ENCODE results near the gene IPO11.
"Not testable (repeated sequence)": the region's sequence is repeated elsewhere in the genome, so short reads cannot be mapped to it uniquely, and the experiment has no call there.

Gene IPO11

DNA sequence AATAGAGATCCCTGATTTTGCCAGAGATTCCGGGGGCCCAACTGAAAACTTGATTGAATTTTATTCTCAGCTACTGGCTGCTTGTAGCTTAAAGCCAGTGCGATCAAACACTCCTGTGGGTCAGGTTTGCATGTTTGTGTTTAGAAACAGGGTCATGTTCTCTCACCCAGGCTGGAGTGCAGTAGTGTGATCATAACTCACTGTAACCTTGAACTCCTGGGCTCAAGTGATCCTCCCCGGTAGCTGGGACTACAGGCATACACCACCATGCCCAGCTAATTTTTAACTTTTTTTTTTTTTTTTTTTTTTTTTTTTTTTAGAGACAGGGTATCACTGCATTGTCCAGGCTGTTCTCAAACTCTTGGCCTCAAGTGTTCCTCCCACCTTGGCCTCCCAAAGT lies 232.7 kb downstream of the IPO11 start:
- DNase-seq (ENCODE audit: low spot score), result no peak

DNA sequence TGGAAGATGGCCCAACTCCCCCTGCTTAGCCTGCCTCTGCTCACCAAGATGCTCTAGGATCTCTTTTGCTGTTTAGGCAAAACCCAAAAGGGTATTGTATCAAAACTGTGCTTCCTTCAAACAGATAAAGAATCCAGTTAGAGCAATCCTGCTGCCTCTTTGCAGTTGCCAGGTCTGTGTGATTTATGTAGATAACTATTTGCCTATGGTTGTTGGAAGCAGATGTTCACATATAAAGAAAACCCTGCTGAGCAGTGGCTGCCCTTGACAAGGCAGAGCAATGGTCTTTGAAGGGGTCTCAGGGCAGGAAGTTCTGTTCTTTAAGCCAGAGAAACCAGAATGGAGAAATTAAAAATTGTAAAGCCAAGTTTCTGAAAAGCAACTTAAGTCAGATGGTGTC lies 234.7 kb downstream of the IPO11 start:
- no peak for DNase-seq (ENCODE audit: low spot score)

GRCh38 chr5:62649025-62649424 lies 236.5 kb downstream of the IPO11 start:
- no peak for DNase-seq (ENCODE audit: low spot score)

DNA sequence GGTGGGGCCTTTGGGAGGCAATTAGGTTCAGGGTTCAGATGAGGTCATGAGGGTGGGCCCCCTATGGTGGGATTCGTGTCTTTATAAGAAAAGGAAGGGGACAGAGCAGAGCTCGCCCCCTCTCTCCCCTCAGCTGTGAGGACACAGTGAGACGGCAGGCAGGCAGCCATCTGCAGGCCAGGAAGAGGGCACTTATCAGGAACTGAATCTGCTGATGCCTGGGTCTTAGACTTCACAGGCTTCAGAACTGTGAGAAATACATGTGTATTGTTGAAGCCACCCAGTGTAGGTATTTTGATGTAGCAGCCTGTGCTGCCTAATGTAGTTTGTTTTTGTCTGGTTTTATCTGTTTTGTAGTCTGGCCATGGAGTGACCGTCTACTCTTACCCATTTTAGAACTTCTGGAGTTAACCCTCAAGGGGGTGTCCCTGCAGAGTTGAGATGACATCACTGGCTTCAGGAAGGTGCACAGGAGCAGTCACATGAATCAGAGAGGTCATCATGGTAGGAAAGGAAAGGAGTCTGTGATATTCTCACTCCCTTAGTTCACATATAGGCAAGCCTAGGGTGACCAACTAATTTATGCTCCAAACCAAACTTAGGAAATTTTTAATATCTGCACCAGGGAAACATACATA lies 237.0 kb downstream of the IPO11 start:
- DNase-seq (ENCODE audit: low spot score), result no peak

- no peak for DNase-seq (ENCODE audit: low spot score)
Measured at GRCh38 chr5:62650197-62650596, 237.6 kb downstream of the IPO11 start.

- DNase-seq (ENCODE audit: low spot score), result no peak
Measured at GRCh38 chr5:62652225-62652624, 239.7 kb downstream of the IPO11 start.

DNA sequence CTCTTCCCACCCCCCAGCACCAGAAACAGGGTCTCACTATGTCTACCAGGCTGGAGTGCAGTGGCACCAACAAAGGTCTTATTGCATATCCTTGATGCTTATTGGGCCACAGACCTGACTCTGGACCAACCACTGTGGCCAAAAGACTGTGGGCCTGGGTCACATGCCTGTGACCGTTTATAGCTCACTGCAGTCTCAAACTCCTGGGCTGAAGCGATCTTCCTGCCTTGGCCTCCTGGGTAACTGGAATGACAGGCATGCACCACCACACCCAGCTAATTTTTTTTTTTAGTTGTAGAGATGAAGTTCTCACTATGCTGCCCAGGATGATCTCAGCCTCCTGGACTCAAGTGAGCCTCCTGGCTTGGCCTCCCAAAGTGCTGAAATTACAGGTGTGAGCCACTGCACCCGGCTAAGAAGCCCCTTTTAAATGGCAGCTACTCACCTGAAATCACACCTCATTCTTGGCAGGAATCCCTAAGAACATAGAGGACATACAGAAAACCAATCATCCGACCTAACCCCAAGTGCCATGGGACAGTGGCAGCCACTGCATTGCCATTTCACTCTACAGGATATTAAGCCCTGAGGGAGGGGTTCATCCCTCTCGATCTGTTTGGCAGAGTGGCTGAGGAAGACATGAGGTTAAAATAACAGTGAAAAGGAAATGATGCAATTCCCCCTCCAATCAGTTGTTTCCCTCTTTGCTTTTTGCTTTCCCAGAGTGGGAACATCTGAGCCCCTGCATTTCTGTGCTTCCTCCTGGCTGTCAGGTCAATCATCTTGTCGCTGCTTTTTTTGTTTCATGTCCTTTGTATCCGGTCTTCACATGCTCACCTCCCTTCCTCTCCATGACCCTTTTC lies 240.7 kb downstream of the IPO11 start:
- DNase-seq (ENCODE audit: low spot score), result no peak

DNA sequence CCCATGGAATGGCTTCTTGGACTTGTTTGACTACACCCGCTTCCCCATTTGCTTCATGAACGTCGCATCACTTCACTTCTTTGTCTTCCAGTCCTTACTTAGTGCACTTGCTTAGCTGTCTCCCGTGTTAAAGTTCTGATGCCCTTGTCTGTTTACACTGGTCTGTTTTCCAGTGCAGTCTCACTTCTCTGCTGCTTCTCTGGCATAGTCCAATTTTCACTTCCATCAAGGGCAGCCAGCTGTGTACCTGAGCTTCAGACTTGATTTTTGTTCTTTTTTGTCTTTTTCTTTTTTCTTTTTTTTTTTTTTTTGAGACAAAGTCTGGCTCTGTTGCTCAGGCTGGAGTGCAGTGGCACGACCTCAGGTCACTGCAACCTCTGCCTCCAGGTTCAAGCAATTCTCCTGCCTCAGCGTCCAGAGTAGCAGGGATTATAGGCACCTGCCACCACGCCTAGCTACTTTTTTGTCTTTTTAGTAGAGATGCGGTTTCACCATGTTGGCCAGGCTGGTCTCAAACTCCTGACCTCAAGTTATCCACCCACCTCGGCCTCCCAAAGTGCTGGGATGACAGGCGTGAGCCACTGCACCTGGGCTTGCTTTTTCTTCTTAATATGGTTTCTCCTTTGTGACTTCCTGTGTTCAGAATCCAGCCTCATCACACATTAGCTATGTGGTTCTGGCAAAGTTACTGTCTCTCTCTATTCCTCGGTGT lies 241.5 kb downstream of the IPO11 start:
- no peak for DNase-seq (ENCODE audit: low spot score)

GRCh38 chr5:62657772-62658171 lies 245.2 kb downstream of the IPO11 start:
- DNase-seq (ENCODE audit: low spot score), result not testable (repeated sequence)

DNA sequence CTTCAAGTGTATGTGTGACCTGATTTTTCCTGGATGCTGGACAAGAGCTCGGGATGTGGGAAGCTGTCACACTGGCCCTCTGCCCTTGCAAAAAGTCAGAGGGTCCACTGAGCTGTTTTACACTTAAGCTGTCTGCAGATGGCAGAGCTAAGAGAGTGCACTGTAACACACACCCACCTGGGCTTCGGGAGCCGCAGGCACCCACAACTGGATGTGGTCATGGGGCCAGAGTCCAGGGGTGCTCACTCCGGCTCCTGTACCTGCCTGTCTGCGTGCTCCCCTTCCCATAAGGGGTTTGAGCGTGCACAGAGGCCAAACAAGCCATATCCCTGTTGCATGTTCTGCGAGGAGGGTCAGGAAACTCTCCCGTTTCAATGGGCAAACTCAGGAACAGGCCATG lies 248.6 kb downstream of the IPO11 start:
- no peak for DNase-seq (ENCODE audit: low spot score)

DNA sequence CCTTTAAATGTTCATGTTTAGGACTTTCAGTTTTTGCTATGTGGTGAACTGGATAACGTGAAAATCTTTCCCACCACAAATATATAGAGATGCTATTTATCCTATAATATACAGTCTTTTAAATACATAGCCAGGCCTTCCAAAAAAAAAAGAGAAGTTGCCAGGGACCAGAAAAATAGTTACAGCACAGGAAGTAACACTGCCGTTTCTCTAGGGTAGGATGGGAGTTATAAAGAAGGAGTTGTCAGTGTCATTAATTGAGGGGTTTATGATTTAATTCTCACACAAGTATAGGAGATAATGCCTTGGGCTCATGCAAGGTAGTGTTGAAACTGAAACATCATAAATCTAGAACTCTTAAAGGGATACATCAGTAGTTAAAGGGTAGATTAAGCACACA lies 250.0 kb downstream of the IPO11 start:
- no peak for DNase-seq (ENCODE audit: low spot score)

DNA sequence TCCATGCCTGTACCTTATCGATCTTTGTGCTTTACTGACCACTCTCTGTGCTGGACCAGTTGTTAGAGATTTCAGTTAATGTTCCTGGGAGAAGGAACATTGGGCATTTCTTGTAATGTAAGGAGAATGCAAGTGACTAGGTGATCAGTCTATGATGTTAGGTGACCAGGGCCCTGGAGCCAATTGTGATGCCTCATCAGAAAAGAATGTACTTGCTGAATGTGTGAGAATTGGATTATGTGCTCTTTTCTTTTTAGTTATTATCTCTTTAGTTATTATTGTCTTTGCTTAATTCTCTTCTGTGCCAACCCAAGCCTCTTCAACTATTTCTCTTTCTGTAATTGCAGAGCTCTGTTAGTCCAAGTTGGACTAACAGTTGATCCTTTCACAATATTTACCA lies 258.9 kb downstream of the IPO11 start:
- no peak for DNase-seq (ENCODE audit: low spot score)

GRCh38 chr5:62676596-62676995 lies 264.0 kb downstream of the IPO11 start:
- DNase-seq (ENCODE audit: low spot score), result not testable (repeated sequence)
